CD4-positive, alpha-beta T cell (primary cell): Measurements from ENCODE around the gene EMC6. TPM values are rescaled to one million over a fixed set of nuclear protein-coding genes. Genes with fewer than 3 reads are reported as not detected.

Experiments
- ATAC-seq: fragments of 200-7000 bp; cut with Tn5 transposase; one replicate; pipeline ENCODE4 v1.10.0; 2022; ENCODE audit warnings: mild to moderate bottlenecking; ENCODE audit not compliant: poor library complexity
- CTCF ChIA-PET: fragments of 350-600 bp; sonication (Branson Sonifier 250); formaldehyde crosslinking; loops from one replicate; lab custom pipeline; 2021; ENCODE audit warnings: antibody characterized with exemption, inconsistent platforms; lab: Charles Lee
- POLR2A ChIA-PET: fragments of 350-600 bp; sonication (Branson Sonifier 250); formaldehyde crosslinking; loops from one replicate; lab custom pipeline; 2021; ENCODE audit warnings: antibody characterized with exemption, inconsistent platforms; lab: Charles Lee
- DNase-seq, 14 experiments: peaks; one replicate each; pipeline ENCODE4 v3.0.0-alpha.2; 2013 to 2020; ENCODE audit warnings: mixed read lengths in 2 of 14
- H3K27ac ChIP-seq, 2 donors: one replicate each; pipeline versions ENCODE4 v1.5.1 to v1.7.0; 2013; ENCODE audit warnings: low read length in 2 of 2, low read depth in 1 of 2, mild to moderate bottlenecking in 1 of 2
- H3K27me3 ChIP-seq, 2 experiments: 1 replicate in 1 of 2; 2 replicates in 1 of 2; pipeline versions ENCODE4 v1.6.1 to v1.7.0; 2013; ENCODE audit warnings: low read length in 2 of 2, control low read depth in 1 of 2, mild to moderate bottlenecking in 1 of 2, moderate library complexity in 1 of 2; ENCODE audit not compliant: insufficient read depth in 2 of 2, control insufficient read depth in 1 of 2
- H3K36me3 ChIP-seq: one replicate; pipeline ENCODE4 v1.6.1; 2013; ENCODE audit warnings: low read length, control low read depth; ENCODE audit not compliant: insufficient read depth
- H3K4me1 ChIP-seq: one replicate; pipeline ENCODE4 v1.6.1; 2013; ENCODE audit warnings: low read length, control low read depth; ENCODE audit not compliant: insufficient read depth
- H3K4me3 ChIP-seq: one replicate; pipeline ENCODE4 v1.5.1; 2013; ENCODE audit warnings: mild to moderate bottlenecking, low read length, moderate library complexity
- H3K9me3 ChIP-seq, 2 experiments: 1 replicate in 1 of 2; 2 replicates in 1 of 2; pipeline versions ENCODE4 v1.6.1 to v1.7.0; 2013; ENCODE audit warnings: low read length in 2 of 2, mild to moderate bottlenecking in 2 of 2, control low read depth in 1 of 2, moderate library complexity in 1 of 2; ENCODE audit not compliant: control insufficient read depth in 1 of 2, insufficient read depth in 1 of 2
- H3K27ac Mint-ChIP-seq: one replicate; pipeline ENCODE4 v1.8.0; 2020; ENCODE audit warnings: mixed read lengths
- H3K27me3 Mint-ChIP-seq: one replicate; pipeline ENCODE4 v1.8.0; 2021; ENCODE audit warnings: mixed read lengths
- H3K36me3 Mint-ChIP-seq: one replicate; pipeline ENCODE4 v1.8.0; 2021; ENCODE audit warnings: low read depth, mixed read lengths
- H3K4me1 Mint-ChIP-seq: one replicate; pipeline ENCODE4 v1.8.0; 2021; ENCODE audit warnings: low read depth, mixed read lengths
- H3K4me3 Mint-ChIP-seq: one replicate; pipeline ENCODE4 v1.8.0; 2020; ENCODE audit warnings: mild to moderate bottlenecking, mixed read lengths
- H3K9me3 Mint-ChIP-seq: one replicate; pipeline ENCODE4 v1.8.0; 2020; ENCODE audit warnings: mixed read lengths
- CTCF ChIP-seq: fragments of 200-600 bp; IDR thresholded peaks from one replicate; pipeline ENCODE4 v1.8.0; 2022; ENCODE audit warnings: antibody characterized with exemption, mild to moderate bottlenecking
- intact Hi-C, 2 experiments: fragments of 100-400 bp; cut with DNase I in 1 of 2; cut with micrococcal nuclease in 1 of 2; formaldehyde crosslinking; loops; one replicate each; pipeline versions ENCODE4 v1.15.1 to v1.9.0; 2023 to 2025; cut with DNase I, micrococcal nuclease
- total RNA-seq, 174 experiments: library from RNA in 2 of 174; stranded (reverse) in 2 of 174; gene quantifications; one replicate each; pipeline ENCODE4 v1.2.3 and lab custom pipeline; 2021 to 2026

The EMC6 gene
- total RNA-seq, 2 experiments from 2014 or later = 28.8 to 29.6 TPM

GRCh38 chr17:3643889-3644349, 24.7 kb upstream of the EMC6 start:
- Mint-ChIP-seq H3K27me3 (no peaks in the 10 kb centered on the region), H3K36me3 (peaks cover 4% of the 10 kb centered on the region), H3K27ac (no peak overlapping the region), H3K4me3 (no peak overlapping the region), H3K4me1 (no peaks in the 10 kb centered on the region), H3K9me3 (no peaks in the 10 kb centered on the region)
- no peaks in the 10 kb centered on the region for H3K27me3 ChIP-seq
- intact Hi-C loops = loop anchor here in 1 of 2 experiments (2.0 to 10.0 kb wide), 2 partner anchors 595 to 819 kb away; no protein-coding TSS in a partner anchor
- no peak overlapping the region for H3K27ac ChIP-seq
- peaks cover 5% of the 10 kb centered on the region for H3K36me3 ChIP-seq
- no peak overlapping the region for H3K4me3 ChIP-seq
- no peaks in the 10 kb centered on the region for H3K9me3 ChIP-seq
- no peak for TF ChIP-seq CTCF
- H3K4me1 ChIP-seq = peaks cover 3% of the 10 kb centered on the region
- ATAC-seq (no peak), DNase-seq (no peak)
- POLR2A ChIA-PET = no interaction called here
- CTCF ChIA-PET = no interaction called here

GRCh38 chr17:3645310-3645709, 23.3 kb upstream of the EMC6 start:
- peaks cover 4% of the 10 kb centered on the region for H3K36me3 Mint-ChIP-seq
- POLR2A ChIA-PET = no interaction called here
- no peaks in the 10 kb centered on the region for H3K4me1 Mint-ChIP-seq
- H3K9me3 ChIP-seq = no peaks in the 10 kb centered on the region
- H3K27me3 ChIP-seq = no peaks in the 10 kb centered on the region
- H3K4me3 ChIP-seq = no peak overlapping the region
- intact Hi-C loops = loop anchor here in 1 of 2 experiments (2.0 to 10.0 kb wide), 2 partner anchors 597 to 821 kb away; no protein-coding TSS in a partner anchor
- no peak for TF ChIP-seq CTCF
- no peak overlapping the region for H3K27ac ChIP-seq
- H3K4me3 Mint-ChIP-seq = no peak overlapping the region
- CTCF ChIA-PET = no interaction called here
- no peaks in the 10 kb centered on the region for H3K27me3 Mint-ChIP-seq
- peaks cover 5% of the 10 kb centered on the region for H3K36me3 ChIP-seq
- no peaks in the 10 kb centered on the region for H3K9me3 Mint-ChIP-seq
- no peak for DNase-seq
- H3K4me1 ChIP-seq = peaks cover 3% of the 10 kb centered on the region
- H3K27ac Mint-ChIP-seq = no peak overlapping the region
- ATAC-seq = no peak

- H3K27ac Mint-ChIP-seq = no peak overlapping the region
- POLR2A ChIA-PET = no interaction called here
- CTCF ChIA-PET = interaction anchor here (2.5 kb wide), 1 partner anchor 599 kb away, joined by 7 read pairs; no protein-coding TSS in a partner anchor
- H3K9me3 Mint-ChIP-seq = no peaks in the 10 kb centered on the region
- H3K36me3 Mint-ChIP-seq = peaks cover 4% of the 10 kb centered on the region
- Histone ChIP-seq H3K9me3 (no peaks in the 10 kb centered on the region), H3K4me3 (no peak overlapping the region), H3K4me1 (peaks cover 3% of the 10 kb centered on the region), H3K27ac (no peak overlapping the region), H3K36me3 (peaks cover 5% of the 10 kb centered on the region), H3K27me3 (no peaks in the 10 kb centered on the region)
- no peak for TF ChIP-seq CTCF
- H3K4me3 Mint-ChIP-seq = no peak overlapping the region
- no peak for DNase-seq
- H3K4me1 Mint-ChIP-seq = no peaks in the 10 kb centered on the region
- intact Hi-C loops = loop anchor here in 1 of 2 experiments (10.0 kb wide), 1 partner anchor 822 kb away; no protein-coding TSS in a partner anchor
- H3K27me3 Mint-ChIP-seq = no peaks in the 10 kb centered on the region
- ATAC-seq = no peak
Observed at GRCh38 chr17:3647251-3647650, 21.4 kb upstream of the EMC6 start.
